ENCODE results near the gene BCAT1. TPM values are rescaled to one million over a fixed set of nuclear protein-coding genes. Genes with fewer than 3 reads are reported as not detected.
A peak's percentile ranks its signal among the peaks of the same experiment; 100 is the strongest.

Gene BCAT1
- total and polyA plus RNA-seq, 9 of the 15 experiments (the other 6 are each of a cell fraction or from before 2014, with no cell fraction given): 38.5 to 157 (median 66.8) TPM

GRCh38 chr12:24814379-24815113, 134.4 kb downstream of the BCAT1 start:
- no peak overlapping the region for H3K4me2 ChIP-seq (ENCODE audit: insufficient read depth, low read length)
- no peak overlapping the region for H3K27ac ChIP-seq (ENCODE audit: extremely low read depth, low read depth, low read length)

GRCh38 chr12:24810378-24810777, 138.5 kb downstream of the BCAT1 start:
- H3K27me3 ChIP-seq (ENCODE audit: control insufficient read depth in 2 of 2, insufficient read depth in 2 of 2, low read length in 2 of 2): no peaks in the 10 kb centered on the region
- WGBS (ENCODE audit: insufficient coverage, low coverage, missing lambda C conversion rate): 46% methylated on average over 5 of the region's 5 CpGs
- DNase-seq (ENCODE audit: extremely low read depth in 1 of 4, low spot score in 3 of 4): no peak
- BruUV-seq (replicated peaks): no TSS peak
- H3K9ac ChIP-seq (ENCODE audit: insufficient read depth in 1 of 2, low read depth in 2 of 2, low read length in 2 of 2): no peak overlapping the region
- intact Hi-C loops (cut with micrococcal nuclease) (no loop called here), in situ Hi-C loops (cut with MboI) (no loop called here)
- no peak overlapping the region for H3K4me2 ChIP-seq (ENCODE audit: insufficient read depth, low read length)
- H3K36me3 ChIP-seq (ENCODE audit: control insufficient read depth, insufficient read depth, low read length): peaks cover 15% of the 10 kb centered on the region; the same call in 2 of the 3 replicates
- H3K9me3 ChIP-seq (replicated peaks; ENCODE audit: control insufficient read depth, insufficient read depth, low read depth, low read length): no peaks in the 10 kb centered on the region
- no peak for FAIRE-seq
- H4K20me1 ChIP-seq (replicated peaks; ENCODE audit: control insufficient read depth, insufficient read depth, low read length): no peaks in the 10 kb centered on the region
- ATAC-seq: peak; percentile 32; the same call in 1 of the 3 replicates
- no peak overlapping the region for H3K27ac ChIP-seq (ENCODE audit: extremely low read depth, low read depth, low read length)
- ChIA-PET POLR2A (interaction anchor here (1.1 kb wide), 1 partner anchor 9 kb away, joined by 3 read pairs; no protein-coding TSS in a partner anchor), CTCF (ENCODE audit: low intra/inter-chr PET ratio) (no interaction called here)
- H3K9me1 ChIP-seq (ENCODE audit: control insufficient read depth, insufficient read depth, low read length): no peaks in the 10 kb centered on the region
- no peak overlapping the region for H2AFZ ChIP-seq (ENCODE audit: low read depth, low read length)
- H3K4me1 ChIP-seq (replicated peaks in 1 of 2; ENCODE audit: control insufficient read depth in 2 of 2, insufficient read depth in 2 of 2, low read length in 2 of 2): no peaks in the 10 kb centered on the region
- H3K79me2 ChIP-seq (ENCODE audit: control insufficient read depth, insufficient read depth, low read length): no peaks in the 10 kb centered on the region
- no peak overlapping the region for H3K4me3 ChIP-seq
- TF ChIP-seq ATF3 (IDR thresholded peaks at IDR 0.05) (peak; percentile 30; the same call in 1 of the 2 replicates), ATF3 (CRISPR knock-in tag; conservative IDR thresholded peaks at IDR 0.05) (no peak), ZC3H4 (CRISPR knock-in tag; IDR thresholded peaks at IDR 0.05; ENCODE audit: borderline replicate concordance) (no peak), PKNOX1 (IDR thresholded peaks at IDR 0.05) (peak; percentile 42; the same call in 1 of the 2 replicates), PBX2 (CRISPR knock-in tag; IDR thresholded peaks at IDR 0.05; ENCODE audit: low read depth) (no peak), PBX2 (tag; conservative IDR thresholded peaks at IDR 0.05; ENCODE audit: low read depth) (peak; percentile 78), FOXJ2 (tag; IDR thresholded peaks at IDR 0.05) (0 out of 2 replicates have a peak, but pooled peaks have one; percentile 17)

More at GRCh38 chr12:24814379-24815113, 134.4 kb downstream of the BCAT1 start:
- no TSS peak for BruUV-seq (replicated peaks)
- Histone ChIP-seq H3K27me3 (ENCODE audit: control insufficient read depth in 2 of 2, insufficient read depth in 2 of 2, low read length in 2 of 2) (no peaks in the 10 kb centered on the region), H4K20me1 (replicated peaks; ENCODE audit: control insufficient read depth, insufficient read depth, low read length) (no peaks in the 10 kb centered on the region), H3K4me3 (no peak overlapping the region), H3K9me3 (replicated peaks; ENCODE audit: control insufficient read depth, insufficient read depth, low read depth, low read length) (no peaks in the 10 kb centered on the region), H3K9me1 (ENCODE audit: control insufficient read depth, insufficient read depth, low read length) (no peaks in the 10 kb centered on the region), H2AFZ (ENCODE audit: low read depth, low read length) (no peak overlapping the region), H3K9ac (ENCODE audit: insufficient read depth in 1 of 2, low read depth in 2 of 2, low read length in 2 of 2) (no peak overlapping the region), H3K36me3 (ENCODE audit: control insufficient read depth, insufficient read depth, low read length) (peaks cover 43% of the 10 kb centered on the region; the same call in 2 of the 3 replicates), H3K4me1 (replicated peaks in 1 of 2; ENCODE audit: control insufficient read depth in 2 of 2, insufficient read depth in 2 of 2, low read length in 2 of 2) (no peaks in the 10 kb centered on the region), H3K79me2 (ENCODE audit: control insufficient read depth, insufficient read depth, low read length) (no peaks in the 10 kb centered on the region)
- DNase-seq (ENCODE audit: extremely low read depth in 1 of 4, low spot score in 3 of 4) (no peak), FAIRE-seq (no peak), ATAC-seq (no peak)
- in situ Hi-C loops (cut with MboI): no loop called here
- TF ChIP-seq RBM15 (IDR thresholded peaks at IDR 0.05; ENCODE audit: insufficient read depth, low read length): no peak
- no peak for TF ChIP-seq NCOA2 (IDR thresholded peaks at IDR 0.05; ENCODE audit: partially characterized antibody in 2 of 2)
- no peak for TF ChIP-seq THRAP3 (IDR thresholded peaks at IDR 0.05; ENCODE audit: borderline replicate concordance)
- no peak for TF ChIP-seq ZNF717 (CRISPR knock-in tag; IDR thresholded peaks at IDR 0.05)
- no peak for TF ChIP-seq STAT5A (IDR thresholded peaks at IDR 0.05; ENCODE audit: borderline replicate concordance, low read length)
- no peak for TF ChIP-seq ZNF197 (CRISPR knock-in tag; IDR thresholded peaks at IDR 0.05; ENCODE audit: low read depth)
- TF ChIP-seq RHOXF2B (CRISPR knock-in tag; conservative IDR thresholded peaks at IDR 0.05): no peak
- TF ChIP-seq ERF (CRISPR knock-in tag; IDR thresholded peaks at IDR 0.05): no peak
- intact Hi-C loops (cut with micrococcal nuclease): no loop called here
- WGBS (ENCODE audit: insufficient coverage, low coverage, missing lambda C conversion rate): 82% methylated on average over 2 of the region's 2 CpGs
- ChIA-PET POLR2A (no interaction called here), CTCF (ENCODE audit: low intra/inter-chr PET ratio) (no interaction called here)
